Measurements from ENCODE around the gene ASIC4.

Gene ASIC4

DNA sequence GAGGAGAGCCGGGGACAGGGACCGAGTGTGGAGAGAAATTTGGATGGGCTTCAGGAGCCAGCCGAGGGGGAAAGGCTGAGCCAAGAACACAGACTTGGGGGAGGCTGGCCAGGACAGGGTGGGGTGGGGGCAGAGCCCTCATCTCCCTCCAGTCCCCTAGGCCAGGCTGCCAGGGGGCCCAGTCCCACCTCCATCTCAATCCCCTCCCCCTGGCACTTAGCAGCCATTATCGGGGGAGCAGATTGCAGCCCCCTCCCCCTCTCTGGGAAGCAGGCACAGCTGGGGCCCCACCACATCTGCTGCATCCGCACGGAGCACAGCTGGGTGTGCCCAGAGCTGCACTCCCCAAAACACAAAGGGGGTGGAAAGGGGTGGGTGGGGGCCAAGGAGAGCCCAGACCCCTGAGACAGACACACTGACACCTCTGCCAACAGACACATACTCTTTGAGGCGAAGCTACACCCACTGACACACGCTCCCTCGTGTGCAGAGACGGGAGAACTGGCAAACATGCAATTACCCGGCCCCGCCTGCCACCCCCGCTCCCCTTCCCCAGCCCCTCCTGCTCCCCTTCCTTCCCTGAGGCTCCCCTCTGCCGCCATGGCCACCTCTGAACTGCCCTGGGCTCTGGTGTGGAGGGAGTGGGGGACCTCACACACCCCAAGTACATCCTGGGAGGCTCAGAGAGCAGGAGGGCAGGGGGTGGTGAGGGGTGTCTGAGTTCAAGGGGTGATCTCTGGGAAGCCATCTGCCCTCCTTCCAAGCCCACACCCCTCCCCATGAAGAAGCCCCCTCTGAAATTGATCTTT is 5.1 kb upstream of the ASIC4 start:
- no peak overlapping the region for H3K4me3 ChIP-seq (ENCODE audit: severe bottlenecking)
- no peaks in the 10 kb centered on the region for H3K9me3 ChIP-seq (ENCODE audit: severe bottlenecking)
- no peaks in the 10 kb centered on the region for H3K4me1 ChIP-seq (ENCODE audit: insufficient read depth, poor library complexity, severe bottlenecking)
- H3K27me3 ChIP-seq (ENCODE audit: insufficient read depth, poor library complexity, severe bottlenecking), result peaks cover 44% of the 10 kb centered on the region
- DNase-seq (ENCODE audit: low spot score) (no peak), ATAC-seq (ENCODE audit: low read depth) (peak; percentile 30)
- H3K36me3 ChIP-seq (ENCODE audit: low read depth), result peaks cover 11% of the 10 kb centered on the region; the same call in 1 of the 2 replicates
- H3K27ac ChIP-seq (ENCODE audit: poor library complexity, severe bottlenecking), result no peak overlapping the region
- TF ChIP-seq, protein P1, sequence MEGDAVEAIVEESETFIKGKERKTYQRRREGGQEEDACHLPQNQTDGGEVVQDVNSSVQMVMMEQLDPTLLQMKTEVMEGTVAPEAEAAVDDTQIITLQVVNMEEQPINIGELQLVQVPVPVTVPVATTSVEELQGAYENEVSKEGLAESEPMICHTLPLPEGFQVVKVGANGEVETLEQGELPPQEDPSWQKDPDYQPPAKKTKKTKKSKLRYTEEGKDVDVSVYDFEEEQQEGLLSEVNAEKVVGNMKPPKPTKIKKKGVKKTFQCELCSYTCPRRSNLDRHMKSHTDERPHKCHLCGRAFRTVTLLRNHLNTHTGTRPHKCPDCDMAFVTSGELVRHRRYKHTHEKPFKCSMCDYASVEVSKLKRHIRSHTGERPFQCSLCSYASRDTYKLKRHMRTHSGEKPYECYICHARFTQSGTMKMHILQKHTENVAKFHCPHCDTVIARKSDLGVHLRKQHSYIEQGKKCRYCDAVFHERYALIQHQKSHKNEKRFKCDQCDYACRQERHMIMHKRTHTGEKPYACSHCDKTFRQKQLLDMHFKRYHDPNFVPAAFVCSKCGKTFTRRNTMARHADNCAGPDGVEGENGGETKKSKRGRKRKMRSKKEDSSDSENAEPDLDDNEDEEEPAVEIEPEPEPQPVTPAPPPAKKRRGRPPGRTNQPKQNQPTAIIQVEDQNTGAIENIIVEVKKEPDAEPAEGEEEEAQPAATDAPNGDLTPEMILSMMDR (IDR thresholded peaks at IDR 0.05; ENCODE audit: poor library complexity, severe bottlenecking), result no peak

DNA sequence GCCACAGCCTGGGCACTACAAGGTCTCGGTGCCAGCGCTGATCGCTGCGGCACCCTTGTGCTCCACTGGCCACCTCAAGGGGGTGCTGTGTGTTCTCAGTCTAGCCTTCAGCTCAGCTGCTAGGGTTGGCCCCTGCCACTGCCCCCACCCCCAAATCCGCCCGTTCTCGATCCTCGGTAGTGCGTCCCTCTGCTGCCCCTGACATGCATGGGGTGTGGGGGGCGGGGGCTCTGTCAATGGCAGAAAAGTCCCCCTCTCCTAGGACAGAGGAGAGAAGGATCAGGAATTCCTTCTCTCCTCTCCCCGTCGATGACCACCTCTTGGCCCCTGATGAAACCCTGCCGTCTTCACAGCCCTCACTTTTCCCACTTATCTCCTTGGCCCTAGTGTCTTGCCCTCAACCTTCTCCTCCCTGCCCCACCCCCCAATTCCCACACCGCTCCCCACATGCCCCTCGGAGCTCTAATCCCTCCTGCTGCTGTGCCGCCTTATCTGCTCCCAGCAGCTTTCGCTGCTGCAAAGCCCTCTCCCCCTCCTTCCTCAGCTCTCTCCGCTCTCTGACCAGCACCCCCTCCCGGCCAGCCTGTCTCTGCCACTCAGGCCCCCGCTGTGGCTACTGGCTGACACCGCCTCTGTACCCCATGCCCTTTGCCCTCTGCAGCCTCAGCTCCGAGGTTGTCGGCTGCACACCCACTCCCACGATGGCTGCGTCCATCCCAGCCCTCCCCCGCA is 4.3 kb upstream of the ASIC4 start:
- 0 out of 2 replicates have a peak, but pooled peaks cover 4% of the 10 kb centered on the region for H3K36me3 ChIP-seq (ENCODE audit: low read depth)
- TF ChIP-seq, protein P1 (IDR thresholded peaks at IDR 0.05; ENCODE audit: poor library complexity, severe bottlenecking), result peak; percentile 72
- H3K9me3 ChIP-seq (ENCODE audit: severe bottlenecking), result no peaks in the 10 kb centered on the region
- no peak overlapping the region for H3K4me3 ChIP-seq (ENCODE audit: severe bottlenecking)
- no peaks in the 10 kb centered on the region for H3K4me1 ChIP-seq (ENCODE audit: insufficient read depth, poor library complexity, severe bottlenecking)
- peaks cover 52% of the 10 kb centered on the region for H3K27me3 ChIP-seq (ENCODE audit: insufficient read depth, poor library complexity, severe bottlenecking)
- peak; percentile 72 for ATAC-seq (ENCODE audit: low read depth)
- DNase-seq (ENCODE audit: low spot score), result no peak
- no peak overlapping the region for H3K27ac ChIP-seq (ENCODE audit: poor library complexity, severe bottlenecking)

- H3K36me3 ChIP-seq (ENCODE audit: low read depth), result 0 out of 2 replicates have a peak, but pooled peaks cover 3% of the 10 kb centered on the region
- ATAC-seq (ENCODE audit: low read depth) (no peak), DNase-seq (ENCODE audit: low spot score) (no peak)
- no peaks in the 10 kb centered on the region for H3K4me1 ChIP-seq (ENCODE audit: insufficient read depth, poor library complexity, severe bottlenecking)
- no peaks in the 10 kb centered on the region for H3K9me3 ChIP-seq (ENCODE audit: severe bottlenecking)
- TF ChIP-seq, protein P1 (IDR thresholded peaks at IDR 0.05; ENCODE audit: poor library complexity, severe bottlenecking), result no peak
- H3K27ac ChIP-seq (ENCODE audit: poor library complexity, severe bottlenecking), result no peak overlapping the region
- peaks cover 56% of the 10 kb centered on the region for H3K27me3 ChIP-seq (ENCODE audit: insufficient read depth, poor library complexity, severe bottlenecking)
- H3K4me3 ChIP-seq (ENCODE audit: severe bottlenecking), result no peak overlapping the region
Observed at GRCh38 chr2:219510512-219511135, 3.7 kb upstream of the ASIC4 start.

DNA sequence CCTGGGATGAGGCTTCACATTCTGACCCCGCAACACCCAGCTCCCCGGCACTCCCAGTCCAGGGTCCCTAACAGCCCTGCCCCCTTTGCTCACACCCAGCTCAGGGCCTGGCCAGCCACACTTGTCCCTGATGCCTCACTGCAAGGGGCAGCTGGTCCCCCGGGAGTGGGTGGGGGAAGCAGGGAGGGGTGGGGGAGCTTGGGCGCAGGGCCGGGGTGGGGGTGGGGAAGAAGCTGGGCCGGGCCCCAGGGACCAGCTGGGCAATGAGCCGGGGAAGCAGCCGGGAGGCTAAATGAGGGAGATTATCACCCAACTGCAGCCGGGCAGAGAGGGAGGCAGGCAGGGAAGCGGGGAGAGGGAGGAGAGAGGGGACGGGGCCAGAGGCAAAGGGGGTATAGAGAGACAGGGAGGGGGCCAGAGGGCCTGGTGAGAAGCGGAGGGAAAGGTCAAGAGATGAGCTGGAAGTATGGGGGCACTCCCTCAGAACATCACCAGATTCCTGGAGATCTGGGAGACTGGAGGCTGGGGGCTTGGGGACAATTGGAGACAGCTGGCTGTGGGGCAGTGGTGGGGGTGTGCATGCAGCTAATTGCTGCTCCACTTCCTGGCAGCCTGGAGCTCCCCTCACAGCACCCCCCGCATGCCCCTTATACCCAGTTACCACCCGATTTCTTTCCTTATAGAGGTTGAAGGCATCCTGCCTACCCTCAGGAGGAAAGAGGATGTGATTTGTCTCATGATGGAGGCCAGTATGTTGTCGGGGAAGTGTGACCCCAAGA is 2.5 kb upstream of the ASIC4 start:
- H3K27me3 ChIP-seq (ENCODE audit: insufficient read depth, poor library complexity, severe bottlenecking), result peaks cover 60% of the 10 kb centered on the region
- no peaks in the 10 kb centered on the region for H3K9me3 ChIP-seq (ENCODE audit: severe bottlenecking)
- ATAC-seq (ENCODE audit: low read depth) (no peak), DNase-seq (ENCODE audit: low spot score) (no peak)
- no peaks in the 10 kb centered on the region for H3K36me3 ChIP-seq (ENCODE audit: low read depth)
- H3K27ac ChIP-seq (ENCODE audit: poor library complexity, severe bottlenecking), result no peak overlapping the region
- H3K4me1 ChIP-seq (ENCODE audit: insufficient read depth, poor library complexity, severe bottlenecking), result no peaks in the 10 kb centered on the region
- TF ChIP-seq, protein P1 (IDR thresholded peaks at IDR 0.05; ENCODE audit: poor library complexity, severe bottlenecking), result no peak
- no peak overlapping the region for H3K4me3 ChIP-seq (ENCODE audit: severe bottlenecking)

All from RWPE2 (cell line).